PFSK-1 (cell line): Measurements from ENCODE around the gene ERFL.

Experiments used
- FOXP2 ChIP-seq: optimal IDR thresholded peaks from 2 replicates; pipeline ENCODE3; 2011; ENCODE audit warnings: borderline replicate concordance, control low read depth, inconsistent platforms; ENCODE audit not compliant: insufficient read depth; ENCODE audit errors: extremely low read length, extremely low read depth
- POLR2AphosphoS5 ChIP-seq: IDR thresholded peaks from 2 replicates; pipeline ENCODE4 v1.6.1; 2012; ENCODE audit warnings: low read depth, mild to moderate bottlenecking, control low read depth, low read length, moderate library complexity
- SIN3A ChIP-seq: IDR thresholded peaks from 2 replicates; pipeline ENCODE4 v1.6.1; 2012; ENCODE audit warnings: mild to moderate bottlenecking, low read length, moderate library complexity, borderline replicate concordance; ENCODE audit not compliant: insufficient read depth
- TAF1 ChIP-seq: IDR thresholded peaks from 2 replicates; pipeline ENCODE4 v1.6.1; 2012; ENCODE audit warnings: low read length, control low read depth, borderline replicate concordance; ENCODE audit not compliant: insufficient read depth
- TF ChIP-seq, protein P1 (sequence below), 2 experiments: IDR thresholded peaks; 2 replicates each; pipeline versions ENCODE4 v1.6.1 to v1.8.0; 2011 to 2012; ENCODE audit warnings: low read depth in 2 of 2, low read length in 2 of 2, control low read depth in 1 of 2, inconsistent platforms in 1 of 2, mild to moderate bottlenecking in 1 of 2, moderate library complexity in 1 of 2; ENCODE audit not compliant: insufficient read depth in 1 of 2

ERFL gene

DNA sequence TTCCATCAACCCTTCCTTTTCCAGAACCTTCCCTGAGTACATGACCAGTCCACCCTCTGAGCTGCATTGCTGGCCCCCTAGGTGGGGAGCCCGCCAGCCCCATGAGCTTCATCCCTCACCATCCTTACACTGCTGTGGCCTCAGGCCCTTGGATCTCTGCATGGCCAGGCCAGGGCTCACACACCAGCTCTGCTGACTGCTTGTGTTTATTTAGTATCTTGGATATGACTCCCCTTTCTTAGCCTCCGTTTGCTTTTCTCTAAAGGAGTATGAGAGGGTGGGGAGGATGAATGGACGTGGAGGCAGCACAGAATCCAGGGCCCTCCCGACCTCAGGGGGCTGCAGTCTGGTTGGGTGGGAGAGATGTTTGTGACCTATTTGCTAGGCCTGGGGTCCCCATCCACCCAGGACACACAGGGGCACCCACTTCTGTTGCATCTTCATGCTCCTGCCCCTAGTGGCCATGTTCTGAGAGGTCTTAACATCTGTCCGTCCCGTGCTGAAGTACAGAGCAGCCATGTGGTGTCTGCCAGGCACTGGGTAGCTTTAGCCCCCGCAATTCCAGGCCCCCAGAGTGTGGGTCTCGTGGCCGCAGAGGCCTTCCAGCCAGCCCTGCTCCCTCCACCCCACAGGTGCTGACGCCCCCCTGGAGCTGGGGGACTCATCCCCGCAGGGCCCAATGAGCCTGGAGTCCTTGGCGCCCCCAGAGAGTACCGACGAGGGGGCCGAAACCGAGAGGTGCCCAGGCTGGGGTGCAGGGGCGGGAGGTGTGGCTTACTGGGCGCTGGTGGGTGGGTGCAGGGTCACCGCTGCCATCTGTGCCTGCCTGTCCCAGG, 32.3 kb downstream of the ERFL start:
- TF ChIP-seq FOXP2: no peak
- TF ChIP-seq, protein P1, sequence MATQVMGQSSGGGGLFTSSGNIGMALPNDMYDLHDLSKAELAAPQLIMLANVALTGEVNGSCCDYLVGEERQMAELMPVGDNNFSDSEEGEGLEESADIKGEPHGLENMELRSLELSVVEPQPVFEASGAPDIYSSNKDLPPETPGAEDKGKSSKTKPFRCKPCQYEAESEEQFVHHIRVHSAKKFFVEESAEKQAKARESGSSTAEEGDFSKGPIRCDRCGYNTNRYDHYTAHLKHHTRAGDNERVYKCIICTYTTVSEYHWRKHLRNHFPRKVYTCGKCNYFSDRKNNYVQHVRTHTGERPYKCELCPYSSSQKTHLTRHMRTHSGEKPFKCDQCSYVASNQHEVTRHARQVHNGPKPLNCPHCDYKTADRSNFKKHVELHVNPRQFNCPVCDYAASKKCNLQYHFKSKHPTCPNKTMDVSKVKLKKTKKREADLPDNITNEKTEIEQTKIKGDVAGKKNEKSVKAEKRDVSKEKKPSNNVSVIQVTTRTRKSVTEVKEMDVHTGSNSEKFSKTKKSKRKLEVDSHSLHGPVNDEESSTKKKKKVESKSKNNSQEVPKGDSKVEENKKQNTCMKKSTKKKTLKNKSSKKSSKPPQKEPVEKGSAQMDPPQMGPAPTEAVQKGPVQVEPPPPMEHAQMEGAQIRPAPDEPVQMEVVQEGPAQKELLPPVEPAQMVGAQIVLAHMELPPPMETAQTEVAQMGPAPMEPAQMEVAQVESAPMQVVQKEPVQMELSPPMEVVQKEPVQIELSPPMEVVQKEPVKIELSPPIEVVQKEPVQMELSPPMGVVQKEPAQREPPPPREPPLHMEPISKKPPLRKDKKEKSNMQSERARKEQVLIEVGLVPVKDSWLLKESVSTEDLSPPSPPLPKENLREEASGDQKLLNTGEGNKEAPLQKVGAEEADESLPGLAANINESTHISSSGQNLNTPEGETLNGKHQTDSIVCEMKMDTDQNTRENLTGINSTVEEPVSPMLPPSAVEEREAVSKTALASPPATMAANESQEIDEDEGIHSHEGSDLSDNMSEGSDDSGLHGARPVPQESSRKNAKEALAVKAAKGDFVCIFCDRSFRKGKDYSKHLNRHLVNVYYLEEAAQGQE (IDR thresholded peaks at IDR 0.05; ENCODE audit: insufficient read depth in 1 of 2, low read depth in 2 of 2, low read length in 2 of 2): no peak

DNA sequence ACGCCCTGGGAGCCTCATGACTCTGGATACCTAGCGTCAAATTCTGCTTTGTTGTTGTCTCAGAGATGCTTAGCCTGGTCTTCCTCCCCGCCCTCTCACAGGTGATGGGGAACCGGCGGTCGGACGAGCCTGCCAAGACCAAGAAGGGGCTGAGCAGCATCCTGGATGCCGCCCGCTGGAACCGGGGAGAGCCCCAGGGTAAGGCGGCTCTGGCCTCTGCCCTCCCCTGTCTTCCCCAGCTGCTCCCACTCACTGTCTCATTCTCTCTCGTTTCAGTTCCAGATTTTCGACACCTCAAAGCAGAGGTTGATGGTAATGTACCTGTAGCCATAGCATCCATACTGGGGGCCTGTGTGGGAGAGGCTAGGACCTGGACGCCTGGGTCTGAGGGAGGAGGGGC, 33.9 kb downstream of the ERFL start:
- TF ChIP-seq, protein P1 (IDR thresholded peaks at IDR 0.05; ENCODE audit: insufficient read depth in 1 of 2, low read depth in 2 of 2, low read length in 2 of 2): no peak
- TF ChIP-seq SIN3A (no peak), TAF1 (no peak), FOXP2 (no peak), POLR2AphosphoS5 (no peak)

DNA sequence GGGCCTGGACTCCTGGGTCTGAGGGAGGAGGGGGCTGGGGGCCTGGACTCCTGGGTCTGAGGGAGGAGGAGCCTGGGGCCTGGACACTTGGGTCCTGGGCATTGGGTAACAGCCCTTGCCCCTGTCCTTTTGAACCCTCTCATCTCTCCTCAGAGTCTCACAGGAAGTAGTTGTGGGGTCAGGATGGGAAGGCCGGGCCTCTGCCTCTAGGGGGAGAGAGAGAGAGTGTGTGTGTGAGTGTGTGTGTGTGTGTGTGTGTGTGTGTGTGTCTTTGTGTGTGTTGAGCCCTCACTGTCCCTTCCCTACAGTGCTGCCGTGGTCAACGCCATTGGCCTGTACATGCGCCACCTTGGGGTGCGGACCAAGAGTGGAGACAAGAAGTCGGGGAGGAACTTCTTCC, 34.4 kb downstream of the ERFL start:
- TF ChIP-seq, protein P1 (IDR thresholded peaks at IDR 0.05; ENCODE audit: insufficient read depth in 1 of 2, low read depth in 2 of 2, low read length in 2 of 2): no peak
- no peak for TF ChIP-seq SIN3A
- TF ChIP-seq FOXP2: peak; percentile 10
- no peak for TF ChIP-seq TAF1

DNA sequence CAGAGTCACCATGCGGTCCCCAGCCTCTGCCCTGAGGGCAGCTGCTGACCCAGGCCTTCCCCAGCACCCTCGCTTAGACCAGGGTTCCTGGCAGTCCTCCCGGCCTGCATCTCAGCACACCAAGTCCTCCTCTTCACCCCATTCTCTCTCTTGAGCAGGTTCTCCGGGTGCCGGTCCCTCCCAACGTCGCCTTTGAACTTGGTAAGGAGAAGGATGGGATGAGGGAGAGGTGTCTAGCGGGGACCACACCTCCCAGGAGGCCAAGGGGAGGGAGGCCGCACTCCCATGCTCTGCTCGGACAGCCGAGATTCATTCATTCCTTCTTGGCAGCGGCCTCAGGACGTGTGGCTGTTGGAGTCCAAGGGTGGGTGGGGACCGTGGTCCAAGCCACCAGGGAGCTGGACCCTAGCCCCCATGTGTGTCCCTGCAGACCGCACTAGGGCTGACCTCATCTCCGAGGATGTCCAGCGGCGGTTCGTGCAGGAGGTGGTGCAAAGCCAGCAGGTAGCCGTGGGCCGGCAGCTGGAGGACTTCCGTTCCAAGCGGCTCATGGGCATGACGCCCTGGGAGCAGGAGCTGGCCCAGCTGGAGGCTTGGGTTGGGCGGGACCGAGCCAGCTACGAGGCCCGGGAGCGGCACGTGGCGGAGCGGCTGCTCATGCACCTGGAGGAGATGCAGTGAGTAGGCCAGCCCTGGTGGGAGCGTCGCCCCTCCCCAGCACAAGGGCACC, 35.9 kb downstream of the ERFL start:
- TF ChIP-seq TAF1 (no peak), SIN3A (no peak), FOXP2 (no peak), POLR2AphosphoS5 (no peak)
- TF ChIP-seq, protein P1 (IDR thresholded peaks at IDR 0.05; ENCODE audit: insufficient read depth in 1 of 2, low read depth in 2 of 2, low read length in 2 of 2): no peak
